CD4-positive, alpha-beta T cell treated with Interferon alpha-2 for 1 hour (primary cell): ENCODE measurements around the gene SLC34A3.
A peak's percentile ranks its signal among the peaks of the same experiment; 100 is the strongest.

ENCODE experiments used
- DNase-seq, 2 donors: peaks; one replicate each; pipeline ENCODE4 v3.0.0-alpha.2; 2020 to 2022

Gene SLC34A3

DNA sequence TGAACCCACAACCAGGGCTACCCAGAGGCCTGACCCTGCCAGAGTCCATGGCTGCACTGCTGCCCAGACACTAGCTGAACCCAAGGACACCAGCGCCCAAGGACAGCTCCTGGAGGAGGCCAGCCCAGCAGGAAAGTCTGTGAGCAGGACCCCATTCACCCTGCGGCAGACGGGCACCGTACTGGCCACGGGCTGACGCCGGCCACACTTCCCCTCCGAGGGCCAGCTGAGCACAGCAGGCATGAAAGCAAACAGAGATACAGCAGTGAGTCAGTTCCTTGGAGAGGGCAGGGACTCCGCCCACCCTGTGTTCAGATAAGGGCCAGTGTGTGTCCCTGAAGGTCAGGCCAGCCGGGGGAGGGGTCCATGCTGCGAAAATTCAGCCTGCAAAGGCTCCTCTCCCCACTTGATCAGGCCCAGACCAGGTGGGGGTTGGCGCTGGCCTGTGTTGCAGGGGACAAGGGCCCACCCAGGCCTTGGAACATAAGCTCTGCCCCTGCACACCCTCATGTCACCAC lies 11.9 kb upstream of the SLC34A3 start:
- DNase-seq, result no peak

DNA sequence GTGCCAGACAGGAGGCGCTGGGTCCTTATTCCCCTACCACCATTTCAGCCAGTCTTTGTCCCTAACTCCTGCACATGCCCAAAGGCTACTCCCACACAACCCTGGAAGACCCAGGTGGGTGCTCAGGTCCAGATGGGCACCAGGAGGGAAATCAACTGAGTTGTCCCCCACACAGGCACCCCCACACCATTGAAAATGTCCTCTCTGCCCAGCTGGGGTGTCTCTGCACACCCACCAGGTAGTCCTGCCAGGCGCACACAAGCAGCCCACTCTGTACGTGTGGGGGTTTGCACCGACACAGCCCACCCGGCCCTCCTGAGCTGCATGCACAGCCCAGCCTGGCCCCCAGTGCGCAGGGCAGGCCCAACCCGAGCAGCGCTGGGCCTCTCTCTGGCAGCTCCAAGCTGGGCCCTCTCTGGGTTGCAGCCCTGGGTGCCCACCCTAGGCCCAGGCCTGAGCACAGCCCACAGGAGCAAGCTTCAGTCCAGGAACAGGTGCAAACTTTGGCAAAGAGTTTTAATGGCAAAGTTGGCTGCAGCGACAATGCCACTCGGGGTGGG lies 10.9 kb upstream of the SLC34A3 start:
- DNase-seq, result no peak

DNA sequence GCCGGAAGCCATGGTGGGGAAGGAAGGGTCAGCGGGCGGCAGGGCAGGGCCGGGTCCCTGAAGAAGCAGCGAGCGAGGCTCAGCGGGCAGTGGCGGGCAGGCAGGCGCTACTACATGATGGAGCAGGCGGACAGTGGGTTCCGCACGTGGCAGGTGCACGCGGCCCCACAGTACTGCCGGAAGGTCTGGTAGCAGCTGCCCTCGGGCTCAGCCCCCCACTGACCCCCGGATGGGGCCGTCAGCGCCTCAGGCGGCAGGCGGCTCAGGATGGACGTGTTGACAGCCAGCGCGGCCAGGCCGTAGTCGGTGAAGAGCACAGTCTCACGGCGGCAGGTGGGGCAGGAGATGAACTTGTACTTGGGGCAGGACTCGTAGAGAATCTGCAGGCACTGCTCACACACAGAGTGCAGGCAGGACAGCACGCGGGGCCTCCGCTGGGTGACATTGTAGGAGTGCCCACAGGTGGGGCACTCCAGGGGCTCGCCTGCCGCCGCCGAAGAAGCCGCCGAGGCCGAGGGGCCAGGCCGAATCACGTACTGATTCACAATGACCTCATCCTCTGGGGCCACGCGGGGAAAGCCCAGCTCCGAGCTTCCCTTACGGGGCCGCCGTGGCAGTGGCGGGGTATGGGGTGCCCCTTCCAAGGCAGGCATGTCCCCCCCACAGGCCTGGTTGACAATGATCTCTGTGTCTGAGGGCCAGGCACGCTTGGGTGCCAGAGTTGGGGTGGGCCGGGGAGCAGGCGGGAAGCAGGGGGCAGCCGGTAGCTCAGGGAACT lies 10.2 kb upstream of the SLC34A3 start:
- DNase-seq, result no peak

DNA sequence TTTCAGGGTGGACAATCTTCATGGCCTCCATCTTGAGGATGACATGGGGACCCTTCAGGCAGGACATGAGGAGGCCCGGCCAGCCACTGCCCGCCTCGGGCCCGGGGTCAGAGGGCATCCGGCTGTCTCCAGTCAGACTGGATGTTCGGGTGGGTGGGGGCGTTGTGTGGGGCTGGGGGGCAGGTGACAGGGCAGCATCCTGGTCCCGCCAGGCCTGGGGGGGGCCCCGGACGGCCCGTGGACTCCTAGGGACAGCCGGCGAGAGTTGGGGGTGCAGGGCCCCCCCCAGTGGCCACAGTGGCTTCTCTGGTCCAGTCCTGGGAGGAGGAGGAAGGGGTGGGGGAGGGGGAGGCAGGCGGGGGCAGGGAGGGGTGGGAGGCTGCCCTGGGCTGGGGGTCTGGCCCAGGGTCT lies 9.6 kb upstream of the SLC34A3 start:
- DNase-seq, result no peak

DNA sequence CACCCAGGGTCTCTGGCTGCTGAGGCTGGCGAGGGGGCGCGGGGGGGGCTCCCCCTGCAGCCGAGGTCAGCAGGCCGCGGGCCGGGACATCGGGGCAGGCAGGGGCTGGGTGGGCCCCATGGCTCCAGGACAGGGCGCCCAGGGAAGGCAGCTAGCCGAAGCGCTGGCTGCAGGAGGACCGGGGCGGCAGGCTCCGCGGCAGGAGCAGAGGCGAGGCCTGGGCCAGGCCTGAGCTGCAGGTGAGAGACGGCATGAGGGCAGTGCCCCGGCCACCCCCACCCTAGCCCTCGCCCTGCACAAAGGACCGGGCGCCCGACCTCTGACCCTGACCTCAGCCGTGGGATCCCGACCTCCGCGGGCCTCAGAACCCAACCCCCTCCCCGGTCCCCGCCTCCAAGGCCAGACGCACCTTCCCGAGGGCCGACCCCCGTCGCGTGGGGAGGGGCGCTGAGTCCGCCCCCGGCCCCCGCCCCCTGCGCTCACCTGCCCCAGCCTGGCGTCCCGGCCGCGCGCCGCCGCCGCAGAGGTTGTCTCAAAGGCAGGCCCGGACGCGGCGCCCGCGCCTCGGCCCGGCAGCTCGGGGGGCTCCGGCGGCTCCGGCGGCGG lies 9.1 kb upstream of the SLC34A3 start:
- no peak for DNase-seq

DNA sequence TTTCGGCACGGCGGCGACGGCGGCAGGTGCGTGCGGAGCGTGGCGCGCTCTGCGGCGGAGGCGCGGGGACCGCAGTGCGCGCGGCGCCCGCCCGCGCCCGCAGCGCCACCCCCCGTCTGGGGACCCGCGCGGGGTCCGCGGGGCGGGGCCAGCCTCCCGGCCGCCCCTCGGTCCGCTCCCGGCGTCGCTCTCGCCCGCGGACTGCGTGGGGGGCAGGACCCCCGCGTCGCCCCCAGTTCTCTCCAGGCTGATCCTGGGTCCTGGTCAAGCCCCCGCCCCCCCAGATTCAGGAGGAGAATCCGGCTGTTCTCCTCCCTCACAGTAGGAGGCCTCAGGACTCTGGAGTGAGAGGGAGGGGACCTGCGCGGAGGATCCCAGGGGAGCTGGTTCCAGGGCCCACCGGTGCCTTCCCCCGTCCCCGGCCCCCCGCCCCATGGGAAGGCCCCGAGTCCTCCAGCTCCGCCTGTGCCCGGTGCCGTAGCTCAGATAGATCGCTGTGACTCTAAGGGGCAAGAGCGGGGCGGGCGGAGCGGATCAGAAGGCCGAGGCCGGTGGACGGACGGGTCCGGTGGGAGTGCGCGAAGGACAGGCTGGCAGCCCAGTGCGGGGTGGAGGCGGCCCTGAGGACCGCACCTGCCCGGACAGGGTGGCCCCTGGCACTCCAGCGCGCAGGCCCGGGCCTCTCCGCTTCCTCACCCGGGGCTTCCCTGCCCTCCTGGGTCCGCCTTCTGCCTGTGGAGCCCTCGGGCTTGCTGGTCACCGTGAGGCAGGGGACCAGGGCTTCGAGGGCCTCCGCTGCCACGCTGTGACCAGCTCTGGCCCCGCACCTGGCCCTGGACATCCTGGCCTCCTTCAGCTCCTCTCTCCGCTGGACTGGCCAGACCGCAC lies 8.3 kb upstream of the SLC34A3 start, which contains the start of gene RNF208:
Gene RNF208, minus strand, starts transcription at position 51 of the 888 bp plus-strand sequence. CDS start 1,028 bp downstream, outside the sequence.
- DNase-seq, result no peak

DNA sequence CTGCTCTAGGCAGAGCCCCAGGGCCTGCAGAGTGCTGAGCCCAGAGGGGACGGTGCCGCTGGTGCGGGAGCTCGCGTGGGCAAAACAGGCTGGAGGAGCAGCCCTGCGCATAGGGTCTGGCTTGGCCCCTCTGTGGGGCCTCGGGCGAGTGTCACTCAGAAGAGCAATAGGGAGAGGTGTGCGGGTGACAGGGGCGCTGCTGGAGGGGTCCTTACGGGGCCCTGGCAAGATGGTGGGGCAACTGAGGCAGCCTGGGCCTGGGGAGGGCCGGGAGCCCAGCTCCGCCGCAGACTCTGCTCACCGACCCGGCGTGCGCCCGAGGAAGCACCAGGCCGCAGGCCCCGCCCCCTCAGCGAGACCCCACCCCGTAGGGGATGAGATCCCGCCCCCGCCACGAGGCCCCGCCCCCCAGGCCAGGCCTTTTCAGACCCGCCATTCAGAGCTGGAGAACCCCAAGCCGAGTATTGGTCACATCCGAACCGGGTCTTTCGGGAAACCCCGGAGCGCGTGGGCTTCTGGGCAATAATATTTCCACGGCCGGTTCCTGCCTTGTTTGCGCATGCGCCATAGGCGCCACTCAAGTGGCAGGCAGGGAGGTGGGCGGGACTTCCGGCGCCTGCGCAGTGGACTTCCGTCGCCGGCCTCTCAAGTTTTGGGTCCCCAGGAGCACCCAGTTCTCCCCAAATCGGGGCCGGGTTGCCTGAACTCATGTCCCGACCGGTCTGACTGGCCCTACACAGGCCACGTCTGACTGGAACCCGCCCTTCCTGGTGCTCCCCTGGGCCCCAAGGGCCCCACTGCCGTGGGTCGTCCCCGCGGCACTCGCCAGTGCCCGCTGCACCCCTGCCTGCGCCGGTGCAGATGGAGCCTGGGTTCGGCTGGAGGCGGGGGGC lies 7.4 kb upstream of the SLC34A3 start:
- peak; percentile 99 to 100 for DNase-seq

DNA sequence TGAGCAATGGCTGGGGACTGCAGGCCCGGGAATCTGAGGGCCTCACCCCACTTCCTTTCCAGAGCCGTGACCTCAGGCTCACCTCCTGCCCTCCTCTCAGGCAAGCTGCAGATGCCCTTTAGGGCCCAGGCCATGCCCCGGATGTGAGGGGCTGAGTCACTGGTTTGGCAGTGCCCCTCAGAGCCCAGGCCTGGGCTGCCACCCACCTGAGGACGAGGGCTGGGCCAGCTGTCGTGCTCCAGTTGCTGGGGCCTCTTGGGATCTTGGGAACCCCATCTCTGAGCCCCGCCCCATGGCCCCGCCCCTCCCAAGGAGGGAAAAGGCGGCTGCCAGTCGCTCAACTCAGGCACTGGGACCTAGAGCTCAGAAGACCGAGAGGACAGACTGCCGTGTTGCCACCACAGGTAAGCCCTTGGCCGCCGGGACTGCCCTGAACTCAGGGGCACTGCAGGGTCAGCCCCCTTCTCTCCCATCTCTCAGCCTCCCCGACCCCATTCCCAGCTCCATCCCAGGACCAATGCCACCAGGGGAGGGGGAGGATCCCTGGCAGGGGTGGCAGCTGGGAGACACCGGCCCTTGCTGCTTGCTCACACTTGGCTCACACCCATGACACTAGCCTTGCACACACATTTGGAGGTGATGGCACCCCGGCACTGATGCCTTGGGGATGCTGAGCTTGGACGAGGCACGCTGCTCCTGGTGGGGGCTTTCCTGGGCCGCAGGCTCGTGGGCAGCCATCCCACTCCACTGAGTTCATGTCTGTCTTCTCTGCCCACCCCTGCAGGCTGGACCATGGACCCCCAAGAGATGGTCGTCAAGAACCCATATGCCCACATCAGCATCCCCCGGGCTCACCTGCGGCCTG lies 5.6 kb upstream of the SLC34A3 start, which contains the start of gene CYSRT1:
Gene CYSRT1, plus strand, starts transcription at position 345 of the 865 bp plus-strand sequence. Its CDS starts 448 bp downstream, at position 793.
- no peak for DNase-seq

- DNase-seq, result no peak
Measured at GRCh38 chr9:137225699-137226331, 4.9 kb upstream of the SLC34A3 start.

GRCh38 chr9:137226338-137227053 lies 4.2 kb upstream of the SLC34A3 start:
- no peak for DNase-seq

- DNase-seq, result peak; percentile 81 to 86
Measured at GRCh38 chr9:137227054-137227852, 3.4 kb upstream of the SLC34A3 start, which contains the start of gene RNF224. Gene RNF224 (plus strand): TSS chr9:137227502. CDS start chr9:137228336, 834 bp downstream.

- DNase-seq, result no peak
Measured at GRCh38 chr9:137227853-137228505, 2.7 kb upstream of the SLC34A3 start.

DNA sequence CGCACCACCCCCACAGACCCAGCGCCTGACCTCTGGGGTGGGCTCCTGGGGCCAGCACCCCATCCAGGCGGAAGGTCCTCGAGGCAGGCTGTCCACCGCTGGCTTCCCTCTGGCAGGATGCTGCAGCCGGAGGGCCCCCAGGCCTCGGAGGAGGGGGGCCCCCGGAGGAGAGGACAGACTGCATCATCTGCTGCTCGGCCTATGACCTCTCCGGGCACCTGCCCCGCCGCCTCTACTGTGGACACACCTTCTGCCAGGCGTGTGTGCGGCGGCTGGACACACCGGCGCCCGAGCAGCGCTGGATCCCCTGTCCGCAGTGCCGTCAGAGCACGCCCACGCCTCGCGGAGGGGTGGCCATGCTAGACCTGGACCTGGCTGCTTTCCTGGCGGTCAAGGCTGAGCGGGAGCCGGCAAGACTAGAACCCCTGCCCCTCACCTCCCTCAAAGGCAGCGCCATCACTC lies 2.2 kb upstream of the SLC34A3 start:
- DNase-seq, result no peak

GRCh38 chr9:137228968-137229896 lies 1.5 kb upstream of the SLC34A3 start:
- DNase-seq, result no peak

DNA sequence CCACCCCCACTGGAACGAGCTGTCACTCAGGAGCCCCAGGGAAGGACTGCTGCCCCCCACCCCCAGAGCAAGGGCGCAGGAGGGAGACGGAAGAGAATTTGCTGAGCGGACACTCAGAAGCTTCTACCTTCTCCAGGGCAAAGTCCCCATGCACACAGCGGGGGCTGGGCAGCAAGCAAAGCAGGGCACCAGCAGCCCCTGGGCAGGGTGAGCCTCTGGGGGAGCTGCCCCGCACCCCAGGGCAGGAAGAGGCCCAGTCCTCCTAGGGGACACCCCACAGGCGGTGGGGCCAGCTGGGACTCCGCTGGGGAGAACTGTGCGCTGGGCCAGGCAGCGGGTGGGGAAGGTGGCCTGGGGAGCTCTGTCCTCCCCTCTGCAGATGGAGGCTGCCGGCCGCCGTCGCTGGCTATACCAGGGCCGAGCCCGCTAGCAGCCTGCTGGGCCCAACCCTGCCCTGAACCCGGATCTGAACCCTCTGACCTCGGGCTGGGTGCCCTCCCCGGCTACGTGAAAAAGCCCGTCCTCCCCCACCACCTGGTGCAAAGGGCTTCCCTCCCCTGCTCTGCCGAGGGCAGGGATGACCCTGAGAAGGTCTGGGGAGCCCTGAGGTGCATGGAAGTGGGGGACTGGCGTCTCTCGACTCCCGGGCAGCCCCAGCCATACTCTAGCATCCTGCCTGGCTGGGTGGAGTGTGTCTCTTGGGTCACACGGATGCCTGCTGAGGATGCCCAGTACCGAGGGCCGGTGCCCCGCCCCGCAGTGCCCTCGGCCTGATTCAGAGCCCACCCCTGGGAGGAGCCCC lies 597 bp upstream of the SLC34A3 start:
- DNase-seq, result no peak
